ENCODE results near the gene CORO1C.
A peak's percentile ranks its signal among the peaks of the same experiment; 100 is the strongest.

- TF ChIP-seq CTCF (IDR thresholded peaks at IDR 0.05) (peak; percentile 31 to 46 (median 42)), POLR2A (IDR thresholded peaks at IDR 0.05; ENCODE audit: low read depth) (no peak), POLR2AphosphoS5 (IDR thresholded peaks at IDR 0.05) (no peak)
Observed at GRCh38 chr12:108611884-108612415, 119.4 kb downstream of the CORO1C start.
